ENCODE measurements around the gene C1orf105.
"Not testable (repeated sequence)": the region's sequence is repeated elsewhere in the genome, so short reads cannot be mapped to it uniquely, and the experiment has no call there.

Gene C1orf105

GRCh38 chr1:172494166-172494565 is 73.7 kb downstream of the C1orf105 start:
- FAIRE-seq: no peak

- not testable (repeated sequence) for FAIRE-seq
Observed at GRCh38 chr1:172496127-172496526, 75.6 kb downstream of the C1orf105 start.

GRCh38 chr1:172496678-172497077 is 76.2 kb downstream of the C1orf105 start:
- no peak for FAIRE-seq

- FAIRE-seq: no peak
Observed at GRCh38 chr1:172497230-172497629, 76.7 kb downstream of the C1orf105 start.

- no peak for FAIRE-seq
Observed at GRCh38 chr1:172498857-172499256, 78.4 kb downstream of the C1orf105 start.

GRCh38 chr1:172499636-172500141 is 79.2 kb downstream of the C1orf105 start:
- no peak for FAIRE-seq

GRCh38 chr1:172500207-172500606 is 79.7 kb downstream of the C1orf105 start:
- no peak for FAIRE-seq

GRCh38 chr1:172507741-172508140 is 87.3 kb downstream of the C1orf105 start:
- FAIRE-seq: no peak

- FAIRE-seq: no peak
Observed at GRCh38 chr1:172510479-172510878, 90.0 kb downstream of the C1orf105 start.

- no peak for FAIRE-seq
Observed at GRCh38 chr1:172512591-172512990, 92.1 kb downstream of the C1orf105 start.

- FAIRE-seq: no peak
Observed at GRCh38 chr1:172513479-172513878, 93.0 kb downstream of the C1orf105 start.

GRCh38 chr1:172514108-172514507 is 93.6 kb downstream of the C1orf105 start:
- no peak for FAIRE-seq

GRCh38 chr1:172515436-172515835 is 95.0 kb downstream of the C1orf105 start:
- no peak for FAIRE-seq

GRCh38 chr1:172515927-172516326 is 95.4 kb downstream of the C1orf105 start:
- no peak for FAIRE-seq

GRCh38 chr1:172517081-172517480 is 96.6 kb downstream of the C1orf105 start:
- no peak for FAIRE-seq

- FAIRE-seq: no peak
Observed at GRCh38 chr1:172517545-172517944, 97.1 kb downstream of the C1orf105 start.
